Astrocyte (in vitro differentiated cells and primary cell): ENCODE measurements around the gene NRARP. TPM values are rescaled to one million over a fixed set of nuclear protein-coding genes. Genes with fewer than 3 reads are reported as not detected.

Source experiments
- DNase-seq: peaks from one replicate; pipeline ENCODE4 v3.0.0-alpha.2; 2010; ENCODE audit warnings: low read depth
- FAIRE-seq: peaks from 2 replicates; lab custom pipeline; 2011; peaks lifted over from hg19 to GRCh38; lab: Jason Lieb, UNC
- H2AFZ ChIP-seq: 2 replicates; pipeline ENCODE4 v1.6.0; 2012; ENCODE audit warnings: low read depth, low read length, inconsistent platforms
- H3K27ac ChIP-seq: 2 replicates; pipeline ENCODE4 v1.5.1; 2011; ENCODE audit warnings: low read depth, low read length, inconsistent platforms
- H3K27me3 ChIP-seq: 2 replicates; pipeline ENCODE4 v1.6.0; 2011; ENCODE audit warnings: low read length, inconsistent platforms; ENCODE audit not compliant: insufficient read depth
- H3K36me3 ChIP-seq: 2 replicates; pipeline ENCODE4 v1.5.1; 2011; ENCODE audit warnings: low read length, inconsistent platforms; ENCODE audit not compliant: insufficient read depth
- H3K4me1 ChIP-seq: 2 replicates; pipeline ENCODE4 v1.5.1; 2011; ENCODE audit warnings: low read length, inconsistent platforms; ENCODE audit not compliant: insufficient read depth
- H3K4me2 ChIP-seq: 2 replicates; pipeline ENCODE4 v1.6.0; 2012; ENCODE audit warnings: low read length, inconsistent platforms
- H3K4me3 ChIP-seq: 2 replicates; pipeline ENCODE4 v1.5.1; 2011; ENCODE audit warnings: low read depth, mild to moderate bottlenecking, low read length, inconsistent platforms; ENCODE audit not compliant: insufficient read depth
- H3K79me2 ChIP-seq: 2 replicates; pipeline ENCODE4 v1.6.0; 2012; ENCODE audit warnings: mild to moderate bottlenecking, low read length, inconsistent platforms; ENCODE audit not compliant: insufficient read depth
- H3K9ac ChIP-seq: 2 replicates; pipeline ENCODE4 v1.6.0; 2012; ENCODE audit warnings: mild to moderate bottlenecking, low read length, inconsistent platforms
- H3K9me3 ChIP-seq: 2 replicates; pipeline ENCODE4 v1.5.1; 2012; ENCODE audit warnings: low read depth, mild to moderate bottlenecking, low read length, inconsistent platforms; ENCODE audit not compliant: insufficient read depth
- H4K20me1 ChIP-seq: 2 replicates; pipeline ENCODE4 v1.6.0; 2012; ENCODE audit warnings: low read length, inconsistent platforms; ENCODE audit not compliant: insufficient read depth
- H3K27ac Mint-ChIP-seq: one replicate; pipeline ENCODE4 v1.8.0; 2021; ENCODE audit warnings: mild to moderate bottlenecking, mixed read lengths; ENCODE audit not compliant: unreplicated experiment
- H3K27me3 Mint-ChIP-seq: one replicate; pipeline ENCODE4 v1.8.0; 2021; ENCODE audit warnings: low read depth, mixed read lengths; ENCODE audit not compliant: unreplicated experiment
- H3K36me3 Mint-ChIP-seq: one replicate; pipeline ENCODE4 v1.8.0; 2021; ENCODE audit warnings: low read depth, mixed read lengths; ENCODE audit not compliant: unreplicated experiment
- H3K4me1 Mint-ChIP-seq: one replicate; pipeline ENCODE4 v1.8.0; 2021; ENCODE audit warnings: low read depth, mixed read lengths; ENCODE audit not compliant: unreplicated experiment
- H3K4me3 Mint-ChIP-seq: one replicate; pipeline ENCODE4 v1.8.0; 2021; ENCODE audit warnings: mild to moderate bottlenecking, moderate library complexity, mixed read lengths; ENCODE audit not compliant: unreplicated experiment
- H3K9me3 Mint-ChIP-seq: one replicate; pipeline ENCODE4 v1.8.0; 2021; ENCODE audit warnings: mild to moderate bottlenecking, mixed read lengths; ENCODE audit not compliant: unreplicated experiment
- CTCF ChIP-seq: IDR thresholded peaks from 2 replicates; pipeline ENCODE4 v1.5.1; 2011; ENCODE audit warnings: low read depth, mild to moderate bottlenecking, inconsistent platforms, low read length, moderate library complexity; ENCODE audit not compliant: insufficient read depth
- EZH2 ChIP-seq: IDR thresholded peaks from 2 replicates; pipeline ENCODE4 v1.6.1; 2012; ENCODE audit warnings: mild to moderate bottlenecking, low read length, inconsistent platforms; ENCODE audit not compliant: insufficient read depth
- total RNA-seq: library from RNA; stranded (reverse); gene quantifications from 2 replicates; pipeline ENCODE4 v1.2.1, GENCODE V29; 2021

NRARP gene
- total RNA-seq, 1 donor from 2014 or later = 7.3 TPM

- H3K27ac Mint-ChIP-seq = no peak overlapping the region
- FAIRE-seq (no peak), DNase-seq (no peak)
- Histone ChIP-seq H3K9me3 (no peaks in the 10 kb centered on the region), H2AFZ (no peak overlapping the region), H3K36me3 (no peaks in the 10 kb centered on the region), H3K9ac (no peak overlapping the region), H3K4me1 (peaks cover 5% of the 10 kb centered on the region), H3K79me2 (no peaks in the 10 kb centered on the region), H3K27ac (no peak overlapping the region), H3K4me2 (no peak overlapping the region), H3K27me3 (no peaks in the 10 kb centered on the region), H4K20me1 (no peaks in the 10 kb centered on the region), H3K4me3 (no peak overlapping the region)
- H3K27me3 Mint-ChIP-seq = no peaks in the 10 kb centered on the region
- no peak for TF ChIP-seq CTCF
- no peak for TF ChIP-seq EZH2
- no peaks in the 10 kb centered on the region for H3K9me3 Mint-ChIP-seq
- H3K4me1 Mint-ChIP-seq = no peaks in the 10 kb centered on the region
- H3K36me3 Mint-ChIP-seq = no peaks in the 10 kb centered on the region
- no peak overlapping the region for H3K4me3 Mint-ChIP-seq
Observed at GRCh38 chr9:137314561-137315560, 12.8 kb upstream of the NRARP start.

- Histone ChIP-seq H2AFZ (no peak overlapping the region), H4K20me1 (no peaks in the 10 kb centered on the region), H3K4me1 (peaks cover 5% of the 10 kb centered on the region), H3K4me2 (no peak overlapping the region), H3K27ac (no peak overlapping the region), H3K79me2 (no peaks in the 10 kb centered on the region), H3K27me3 (no peaks in the 10 kb centered on the region), H3K9ac (no peak overlapping the region), H3K4me3 (no peak overlapping the region), H3K36me3 (no peaks in the 10 kb centered on the region), H3K9me3 (no peaks in the 10 kb centered on the region)
- H3K27ac Mint-ChIP-seq = no peak overlapping the region
- no peaks in the 10 kb centered on the region for H3K27me3 Mint-ChIP-seq
- no peak overlapping the region for H3K4me3 Mint-ChIP-seq
- DNase-seq = no peak
- H3K36me3 Mint-ChIP-seq = no peaks in the 10 kb centered on the region
- no peaks in the 10 kb centered on the region for H3K4me1 Mint-ChIP-seq
- H3K9me3 Mint-ChIP-seq = no peaks in the 10 kb centered on the region
- no peak for TF ChIP-seq EZH2
- TF ChIP-seq CTCF = no peak
- no peak for FAIRE-seq
Observed at GRCh38 chr9:137313956-137314560, 12.0 kb upstream of the NRARP start.
